ENCODE results near the gene CDON.

DNA sequence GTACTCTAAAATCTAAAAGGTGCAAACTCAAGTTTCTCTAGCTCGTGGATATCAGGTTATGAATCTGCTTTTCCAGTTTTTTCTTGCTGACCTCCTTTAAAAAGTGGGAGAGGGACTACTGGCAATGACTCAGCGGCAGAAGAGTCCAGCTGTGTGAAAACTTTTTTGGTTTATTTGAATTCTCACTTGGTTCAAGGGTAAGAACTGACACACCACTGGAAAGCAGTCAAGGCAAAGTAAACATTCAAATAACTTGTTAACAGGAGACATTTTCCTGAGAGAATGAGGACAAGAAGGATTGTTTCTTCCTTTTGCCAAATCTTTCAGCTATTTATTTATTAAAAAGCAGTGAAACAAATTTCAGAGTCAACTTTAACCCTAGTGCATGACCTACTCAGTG, 36.1 kb downstream of the CDON start:
- no peak for TF ChIP-seq ELK1 (IDR thresholded peaks at IDR 0.05; ENCODE audit: low read depth, low read length)
- TF ChIP-seq, protein P1, sequence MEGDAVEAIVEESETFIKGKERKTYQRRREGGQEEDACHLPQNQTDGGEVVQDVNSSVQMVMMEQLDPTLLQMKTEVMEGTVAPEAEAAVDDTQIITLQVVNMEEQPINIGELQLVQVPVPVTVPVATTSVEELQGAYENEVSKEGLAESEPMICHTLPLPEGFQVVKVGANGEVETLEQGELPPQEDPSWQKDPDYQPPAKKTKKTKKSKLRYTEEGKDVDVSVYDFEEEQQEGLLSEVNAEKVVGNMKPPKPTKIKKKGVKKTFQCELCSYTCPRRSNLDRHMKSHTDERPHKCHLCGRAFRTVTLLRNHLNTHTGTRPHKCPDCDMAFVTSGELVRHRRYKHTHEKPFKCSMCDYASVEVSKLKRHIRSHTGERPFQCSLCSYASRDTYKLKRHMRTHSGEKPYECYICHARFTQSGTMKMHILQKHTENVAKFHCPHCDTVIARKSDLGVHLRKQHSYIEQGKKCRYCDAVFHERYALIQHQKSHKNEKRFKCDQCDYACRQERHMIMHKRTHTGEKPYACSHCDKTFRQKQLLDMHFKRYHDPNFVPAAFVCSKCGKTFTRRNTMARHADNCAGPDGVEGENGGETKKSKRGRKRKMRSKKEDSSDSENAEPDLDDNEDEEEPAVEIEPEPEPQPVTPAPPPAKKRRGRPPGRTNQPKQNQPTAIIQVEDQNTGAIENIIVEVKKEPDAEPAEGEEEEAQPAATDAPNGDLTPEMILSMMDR (IDR thresholded peaks at IDR 0.05): no peak
- no peak for TF ChIP-seq RFX5 (IDR thresholded peaks at IDR 0.05)
- TF ChIP-seq POLR2A (IDR thresholded peaks at IDR 0.05; ENCODE audit: low read length): no peak
- no peak for TF ChIP-seq CHD4 (IDR thresholded peaks at IDR 0.05; ENCODE audit: borderline replicate concordance)
- no peak for TF ChIP-seq JUNB (IDR thresholded peaks at IDR 0.05)
- TF ChIP-seq RCOR1 (IDR thresholded peaks at IDR 0.05; ENCODE audit: low read depth, low read length): no peak
- no peak for TF ChIP-seq CEBPB (IDR thresholded peaks at IDR 0.05)
- TF ChIP-seq MAZ (IDR thresholded peaks at IDR 0.05; ENCODE audit: borderline replicate concordance, low read depth, low read length): no peak
- TF ChIP-seq USF2 (IDR thresholded peaks at IDR 0.05): no peak
- no peak for TF ChIP-seq EHF (CRISPR knock-in tag; IDR thresholded peaks at IDR 0.05)
- TF ChIP-seq MYC (IDR thresholded peaks at IDR 0.05; ENCODE audit: borderline replicate concordance, low read length): no peak
- no peak for TF ChIP-seq HDAC2 (IDR thresholded peaks at IDR 0.05)
- TF ChIP-seq, protein P2, sequence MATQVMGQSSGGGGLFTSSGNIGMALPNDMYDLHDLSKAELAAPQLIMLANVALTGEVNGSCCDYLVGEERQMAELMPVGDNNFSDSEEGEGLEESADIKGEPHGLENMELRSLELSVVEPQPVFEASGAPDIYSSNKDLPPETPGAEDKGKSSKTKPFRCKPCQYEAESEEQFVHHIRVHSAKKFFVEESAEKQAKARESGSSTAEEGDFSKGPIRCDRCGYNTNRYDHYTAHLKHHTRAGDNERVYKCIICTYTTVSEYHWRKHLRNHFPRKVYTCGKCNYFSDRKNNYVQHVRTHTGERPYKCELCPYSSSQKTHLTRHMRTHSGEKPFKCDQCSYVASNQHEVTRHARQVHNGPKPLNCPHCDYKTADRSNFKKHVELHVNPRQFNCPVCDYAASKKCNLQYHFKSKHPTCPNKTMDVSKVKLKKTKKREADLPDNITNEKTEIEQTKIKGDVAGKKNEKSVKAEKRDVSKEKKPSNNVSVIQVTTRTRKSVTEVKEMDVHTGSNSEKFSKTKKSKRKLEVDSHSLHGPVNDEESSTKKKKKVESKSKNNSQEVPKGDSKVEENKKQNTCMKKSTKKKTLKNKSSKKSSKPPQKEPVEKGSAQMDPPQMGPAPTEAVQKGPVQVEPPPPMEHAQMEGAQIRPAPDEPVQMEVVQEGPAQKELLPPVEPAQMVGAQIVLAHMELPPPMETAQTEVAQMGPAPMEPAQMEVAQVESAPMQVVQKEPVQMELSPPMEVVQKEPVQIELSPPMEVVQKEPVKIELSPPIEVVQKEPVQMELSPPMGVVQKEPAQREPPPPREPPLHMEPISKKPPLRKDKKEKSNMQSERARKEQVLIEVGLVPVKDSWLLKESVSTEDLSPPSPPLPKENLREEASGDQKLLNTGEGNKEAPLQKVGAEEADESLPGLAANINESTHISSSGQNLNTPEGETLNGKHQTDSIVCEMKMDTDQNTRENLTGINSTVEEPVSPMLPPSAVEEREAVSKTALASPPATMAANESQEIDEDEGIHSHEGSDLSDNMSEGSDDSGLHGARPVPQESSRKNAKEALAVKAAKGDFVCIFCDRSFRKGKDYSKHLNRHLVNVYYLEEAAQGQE (IDR thresholded peaks at IDR 0.05): no peak
